RWPE2 (cell line): Measurements from ENCODE around the gene TCF23.

Source experiments
- ATAC-seq: fragments of 200-7000 bp; cut with Tn5 transposase; 3 replicates; pipeline ENCODE4 v1.9.1; 2021; ENCODE audit warnings: low read depth
- DNase-seq: peaks from one replicate; pipeline ENCODE4 v3.0.0-alpha.2; 2020; ENCODE audit warnings: low spot score
- H3K27ac ChIP-seq: fragments of 450-650 bp; 2 replicates; pipeline ENCODE4 v1.5.1; 2017; ENCODE audit warnings: mild to moderate bottlenecking; ENCODE audit not compliant: poor library complexity, severe bottlenecking
- H3K27me3 ChIP-seq: fragments of 250-450 bp; sonication (Bioruptor Pico); 2 replicates; pipeline ENCODE4 v1.5.1; 2021; ENCODE audit warnings: mild to moderate bottlenecking, moderate library complexity; ENCODE audit not compliant: insufficient read depth, poor library complexity, severe bottlenecking
- H3K36me3 ChIP-seq: fragments of 250-450 bp; sonication (Bioruptor Pico); 2 replicates; pipeline ENCODE4 v1.5.1; 2020; ENCODE audit warnings: low read depth, mild to moderate bottlenecking, moderate library complexity
- H3K4me1 ChIP-seq: fragments of 250-450 bp; sonication (Bioruptor Pico); 2 replicates; pipeline ENCODE4 v1.5.1; 2021; ENCODE audit warnings: mild to moderate bottlenecking, moderate library complexity; ENCODE audit not compliant: insufficient read depth, poor library complexity, severe bottlenecking
- H3K4me3 ChIP-seq: fragments of 250-450 bp; sonication (Bioruptor Pico); 2 replicates; pipeline ENCODE4 v1.5.1; 2021; ENCODE audit warnings: mild to moderate bottlenecking, moderate library complexity; ENCODE audit not compliant: severe bottlenecking
- H3K9me3 ChIP-seq: fragments of 250-450 bp; sonication (Bioruptor Pico); 2 replicates; pipeline ENCODE4 v1.5.1; 2021; ENCODE audit warnings: mild to moderate bottlenecking, moderate library complexity; ENCODE audit not compliant: severe bottlenecking
- TF ChIP-seq, protein P1 (sequence below): fragments of 450-650 bp; IDR thresholded peaks from one replicate; pipeline ENCODE4 v1.5.1; 2017; ENCODE audit warnings: mild to moderate bottlenecking, moderate library complexity; ENCODE audit not compliant: poor library complexity, severe bottlenecking

Gene TCF23

GRCh38 chr2:27133905-27134780 is 14.7 kb upstream of the TCF23 start, which contains the start of gene PREB:
PREB (minus strand) TSS chr2:27134636; CDS start chr2:27134421, 215 bp downstream.
- peak within 1 kb of the TSS; percentile 64 for H3K4me3 ChIP-seq
- ATAC-seq (peak; percentile 91), DNase-seq (peak; percentile 95)
- TF ChIP-seq, protein P1, sequence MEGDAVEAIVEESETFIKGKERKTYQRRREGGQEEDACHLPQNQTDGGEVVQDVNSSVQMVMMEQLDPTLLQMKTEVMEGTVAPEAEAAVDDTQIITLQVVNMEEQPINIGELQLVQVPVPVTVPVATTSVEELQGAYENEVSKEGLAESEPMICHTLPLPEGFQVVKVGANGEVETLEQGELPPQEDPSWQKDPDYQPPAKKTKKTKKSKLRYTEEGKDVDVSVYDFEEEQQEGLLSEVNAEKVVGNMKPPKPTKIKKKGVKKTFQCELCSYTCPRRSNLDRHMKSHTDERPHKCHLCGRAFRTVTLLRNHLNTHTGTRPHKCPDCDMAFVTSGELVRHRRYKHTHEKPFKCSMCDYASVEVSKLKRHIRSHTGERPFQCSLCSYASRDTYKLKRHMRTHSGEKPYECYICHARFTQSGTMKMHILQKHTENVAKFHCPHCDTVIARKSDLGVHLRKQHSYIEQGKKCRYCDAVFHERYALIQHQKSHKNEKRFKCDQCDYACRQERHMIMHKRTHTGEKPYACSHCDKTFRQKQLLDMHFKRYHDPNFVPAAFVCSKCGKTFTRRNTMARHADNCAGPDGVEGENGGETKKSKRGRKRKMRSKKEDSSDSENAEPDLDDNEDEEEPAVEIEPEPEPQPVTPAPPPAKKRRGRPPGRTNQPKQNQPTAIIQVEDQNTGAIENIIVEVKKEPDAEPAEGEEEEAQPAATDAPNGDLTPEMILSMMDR = no peak
- H3K9me3 ChIP-seq = no peaks in the 10 kb centered on the region
- peaks cover 27% of the 10 kb centered on the region for H3K36me3 ChIP-seq
- H3K27me3 ChIP-seq = no peaks in the 10 kb centered on the region
- peak within 1 kb of the TSS; percentile 26 for H3K27ac ChIP-seq
- peaks cover 6% of the 10 kb centered on the region for H3K4me1 ChIP-seq

GRCh38 chr2:27134781-27135477 is 13.9 kb upstream of the TCF23 start:
- TF ChIP-seq, protein P1 = no peak
- Histone ChIP-seq H3K36me3 (peaks cover 27% of the 10 kb centered on the region), H3K27ac (no peak overlapping the region), H3K9me3 (no peaks in the 10 kb centered on the region), H3K4me1 (peaks cover 6% of the 10 kb centered on the region), H3K27me3 (no peaks in the 10 kb centered on the region), H3K4me3 (peak overlapping the region; percentile 64)
- DNase-seq = no peak
- no peak for ATAC-seq

DNA sequence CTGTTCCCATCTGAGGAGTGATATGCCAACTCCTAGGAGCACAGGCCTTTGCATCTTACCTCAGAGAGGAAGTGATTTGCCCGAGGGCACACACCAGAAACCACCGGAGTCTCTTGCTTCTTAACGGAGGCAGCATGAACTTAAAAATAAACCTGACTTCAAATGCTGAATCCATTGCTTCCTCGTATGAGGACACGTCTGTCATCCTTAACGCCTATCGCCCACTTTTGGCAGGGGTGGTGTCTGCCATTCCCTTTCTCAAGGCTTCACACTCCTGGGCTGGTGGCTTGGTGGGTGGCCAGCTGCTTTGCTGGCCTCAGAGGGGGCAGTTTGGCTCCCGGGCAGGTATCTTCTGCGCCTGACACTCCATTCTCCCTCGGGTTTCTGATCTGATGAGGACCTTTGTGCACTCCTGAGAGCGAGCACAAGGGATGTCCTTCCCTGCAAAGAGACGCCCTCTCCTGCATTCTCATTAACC is 13.3 kb upstream of the TCF23 start:
- peaks cover 27% of the 10 kb centered on the region for H3K36me3 ChIP-seq
- H3K4me1 ChIP-seq = peaks cover 6% of the 10 kb centered on the region
- H3K9me3 ChIP-seq = no peaks in the 10 kb centered on the region
- no peak overlapping the region for H3K27ac ChIP-seq
- H3K27me3 ChIP-seq = no peaks in the 10 kb centered on the region
- ATAC-seq (no peak), DNase-seq (no peak)
- TF ChIP-seq, protein P1 = no peak
- no peak overlapping the region for H3K4me3 ChIP-seq

DNA sequence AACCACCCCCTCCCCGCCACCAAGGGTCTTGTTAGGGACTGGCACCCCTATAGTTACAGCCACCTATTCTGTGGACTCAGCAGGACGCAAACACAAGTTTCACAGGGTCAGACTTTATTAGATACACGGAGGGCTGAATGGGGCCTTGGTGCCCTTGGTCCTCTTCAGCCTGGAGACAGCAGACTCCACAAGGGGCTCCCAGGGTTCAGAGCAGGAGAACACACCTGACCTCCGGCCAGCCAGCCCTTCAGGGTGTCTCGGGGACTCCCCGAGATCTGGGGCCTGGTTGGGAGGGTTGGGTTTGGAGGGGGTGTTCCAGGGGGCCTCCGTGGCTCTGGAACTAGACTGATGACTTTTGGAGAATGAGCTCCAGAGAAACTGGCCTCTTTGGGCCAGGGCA is 12.1 kb upstream of the TCF23 start:
- DNase-seq (no peak), ATAC-seq (no peak)
- TF ChIP-seq, protein P1 = no peak
- H3K36me3 ChIP-seq = peaks cover 17% of the 10 kb centered on the region
- H3K4me3 ChIP-seq = no peak overlapping the region
- H3K4me1 ChIP-seq = peaks cover 6% of the 10 kb centered on the region
- no peak overlapping the region for H3K27ac ChIP-seq
- H3K9me3 ChIP-seq = no peaks in the 10 kb centered on the region
- no peaks in the 10 kb centered on the region for H3K27me3 ChIP-seq
